ENCODE measurements around the gene CDC42SE2. TPM values are rescaled to one million over a fixed set of nuclear protein-coding genes. Genes with fewer than 3 reads are reported as not detected.

The CDC42SE2 gene
- total and polyA plus RNA-seq, 2 experiments from 2014 or later: 24.2 to 36.2 TPM

GRCh38 chr5:131258733-131259132 is 5.1 kb upstream of the CDC42SE2 start (continued):
- TF ChIP-seq JUNB (IDR thresholded peaks at IDR 0.05; ENCODE audit: unreplicated experiment) (no peak), ZNF331 (CRISPR knock-in tag; IDR thresholded peaks at IDR 0.05; ENCODE audit: low read depth) (no peak), CTCF (conservative IDR thresholded peaks at IDR 0.05; ENCODE audit: low read depth in 2 of 2) (no peak)

GRCh38 chr5:131259326-131259725 is 4.5 kb upstream of the CDC42SE2 start:
- no peak overlapping the region for H2AFZ ChIP-seq
- no peaks in the 10 kb centered on the region for H3K27me3 Mint-ChIP-seq (ENCODE audit: insufficient read depth, low read depth, poor library complexity)
- peaks cover 9% of the 10 kb centered on the region; the same call in 2 of the 3 replicates for H3K4me1 Mint-ChIP-seq
- H3K4me2 ChIP-seq: no peak overlapping the region
- H3K27ac ChIP-seq (ENCODE audit: low read depth): no peak overlapping the region
- H3K9me3 Mint-ChIP-seq: no peaks in the 10 kb centered on the region
- H3K9me2 ChIP-seq (ENCODE audit: insufficient read depth): no peaks in the 10 kb centered on the region
- no peaks in the 10 kb centered on the region for H4K20me1 ChIP-seq (replicated peaks; ENCODE audit: insufficient read depth)
- no peaks in the 10 kb centered on the region for H3K79me2 ChIP-seq (replicated peaks; ENCODE audit: insufficient read depth)
- H3K27ac Mint-ChIP-seq: no peak overlapping the region
- DNase-seq (ENCODE audit: low spot score) (no peak), ATAC-seq (no peak)
- no peaks in the 10 kb centered on the region for H3K4me1 ChIP-seq (ENCODE audit: insufficient read depth)
- H3K4me3 Mint-ChIP-seq: no peak overlapping the region
- H3K4me3 ChIP-seq: no peak overlapping the region
- no peaks in the 10 kb centered on the region for H3K27me3 ChIP-seq (ENCODE audit: insufficient read depth)
- TF ChIP-seq POLR2AphosphoS5 (IDR thresholded peaks at IDR 0.05; ENCODE audit: low read depth) (no peak), EZH2phosphoT487 (IDR thresholded peaks at IDR 0.05; ENCODE audit: unreplicated experiment) (no peak), ZNF331 (CRISPR knock-in tag; IDR thresholded peaks at IDR 0.05; ENCODE audit: low read depth) (no peak)
- H3F3A ChIP-seq (replicated peaks; ENCODE audit: low read depth): no peaks in the 10 kb centered on the region
- H3K36me3 ChIP-seq (ENCODE audit: insufficient read depth): no peaks in the 10 kb centered on the region
- H3K36me3 Mint-ChIP-seq (ENCODE audit: low read depth): no peaks in the 10 kb centered on the region

GRCh38 chr5:131260895-131261294 is 3.0 kb upstream of the CDC42SE2 start:
- Histone ChIP-seq H4K20me1 (replicated peaks; ENCODE audit: insufficient read depth) (peaks cover 5% of the 10 kb centered on the region; the same call in 1 of the 2 replicates), H3K27ac (ENCODE audit: low read depth) (no peak overlapping the region), H3K27me3 (ENCODE audit: insufficient read depth) (no peaks in the 10 kb centered on the region), H3K9me2 (ENCODE audit: insufficient read depth) (no peaks in the 10 kb centered on the region), H3K4me1 (ENCODE audit: insufficient read depth) (no peaks in the 10 kb centered on the region), H3K79me2 (replicated peaks; ENCODE audit: insufficient read depth) (peaks cover 7% of the 10 kb centered on the region), H3K36me3 (ENCODE audit: insufficient read depth) (no peaks in the 10 kb centered on the region), H2AFZ (no peak overlapping the region), H3K4me3 (no peak overlapping the region), H3K4me2 (no peak overlapping the region), H3F3A (replicated peaks; ENCODE audit: low read depth) (no peaks in the 10 kb centered on the region)
- H3K27me3 Mint-ChIP-seq (ENCODE audit: insufficient read depth, low read depth, poor library complexity): no peaks in the 10 kb centered on the region
- peaks cover 16% of the 10 kb centered on the region; the same call in 2 of the 3 replicates for H3K4me1 Mint-ChIP-seq
- ATAC-seq (no peak), DNase-seq (ENCODE audit: low spot score) (no peak)
- H3K36me3 Mint-ChIP-seq (ENCODE audit: low read depth): no peaks in the 10 kb centered on the region
- H3K4me3 Mint-ChIP-seq: no peak overlapping the region
- H3K9me3 Mint-ChIP-seq: no peaks in the 10 kb centered on the region
- H3K27ac Mint-ChIP-seq: no peak overlapping the region
- no peak for TF ChIP-seq EZH2 (IDR thresholded peaks at IDR 0.05; ENCODE audit: low read depth, unreplicated experiment)
- no peak for TF ChIP-seq ZNF114 (CRISPR knock-in tag; IDR thresholded peaks at IDR 0.05)
- TF ChIP-seq REST (IDR thresholded peaks at IDR 0.05; ENCODE audit: unreplicated experiment): no peak
- no peak for TF ChIP-seq ZNF331 (CRISPR knock-in tag; IDR thresholded peaks at IDR 0.05; ENCODE audit: low read depth)
- TF ChIP-seq ZNF462 (CRISPR knock-in tag; IDR thresholded peaks at IDR 0.05): no peak
- no peak for TF ChIP-seq POLR2AphosphoS5 (IDR thresholded peaks at IDR 0.05; ENCODE audit: low read depth)
